GM12878 (cell line): ENCODE results near the gene PRR22.

Source experiments
- RBBP5 ChIP-seq: fragments of 200-600 bp; sonication (generic); conservative IDR thresholded peaks from 2 replicates; pipeline ENCODE4 v1.6.1; 2016
- ZZZ3 ChIP-seq: IDR thresholded peaks from 2 replicates; pipeline ENCODE4 v1.6.1; 2011; ENCODE audit warnings: low read depth; ENCODE audit not compliant: control insufficient read depth, insufficient read length
- TF ChIP-seq, protein P1 (sequence below), 3 experiments: IDR thresholded peaks in 2 of 3; conservative IDR thresholded peaks in 1 of 3; 2 replicates each; pipeline ENCODE4 v1.5.1; 2011; ENCODE audit warnings: low read depth in 3 of 3, low read length in 3 of 3, mild to moderate bottlenecking in 3 of 3, control low read depth in 2 of 3, moderate library complexity in 2 of 3, inconsistent platforms in 1 of 3, mixed read lengths in 1 of 3; ENCODE audit not compliant: control insufficient read depth in 2 of 3, insufficient read depth in 1 of 3; ENCODE audit errors: extremely low read depth in 1 of 3

DNA sequence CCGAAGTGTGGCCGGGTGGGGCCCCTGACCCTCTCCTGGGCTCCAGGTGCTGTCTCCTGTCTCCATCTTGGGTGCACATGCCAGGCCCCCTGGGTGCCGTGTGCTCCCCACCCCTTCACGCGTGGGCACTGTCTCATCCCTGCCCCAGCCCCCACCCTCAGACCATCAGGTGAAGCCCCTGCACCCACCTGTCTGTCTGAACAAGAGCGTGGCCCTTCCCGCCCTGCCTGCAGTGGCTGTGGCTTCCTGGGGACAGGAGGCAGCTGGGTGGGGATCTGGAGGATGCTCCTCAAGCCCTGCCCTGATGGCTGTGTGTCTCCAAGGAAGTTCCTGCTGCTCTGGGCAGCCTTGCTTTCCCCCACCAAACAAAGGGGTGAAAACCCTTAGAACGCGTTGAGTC lies 2.2 kb downstream of the PRR22 start:
- no peak for TF ChIP-seq RBBP5
- TF ChIP-seq, protein P1, sequence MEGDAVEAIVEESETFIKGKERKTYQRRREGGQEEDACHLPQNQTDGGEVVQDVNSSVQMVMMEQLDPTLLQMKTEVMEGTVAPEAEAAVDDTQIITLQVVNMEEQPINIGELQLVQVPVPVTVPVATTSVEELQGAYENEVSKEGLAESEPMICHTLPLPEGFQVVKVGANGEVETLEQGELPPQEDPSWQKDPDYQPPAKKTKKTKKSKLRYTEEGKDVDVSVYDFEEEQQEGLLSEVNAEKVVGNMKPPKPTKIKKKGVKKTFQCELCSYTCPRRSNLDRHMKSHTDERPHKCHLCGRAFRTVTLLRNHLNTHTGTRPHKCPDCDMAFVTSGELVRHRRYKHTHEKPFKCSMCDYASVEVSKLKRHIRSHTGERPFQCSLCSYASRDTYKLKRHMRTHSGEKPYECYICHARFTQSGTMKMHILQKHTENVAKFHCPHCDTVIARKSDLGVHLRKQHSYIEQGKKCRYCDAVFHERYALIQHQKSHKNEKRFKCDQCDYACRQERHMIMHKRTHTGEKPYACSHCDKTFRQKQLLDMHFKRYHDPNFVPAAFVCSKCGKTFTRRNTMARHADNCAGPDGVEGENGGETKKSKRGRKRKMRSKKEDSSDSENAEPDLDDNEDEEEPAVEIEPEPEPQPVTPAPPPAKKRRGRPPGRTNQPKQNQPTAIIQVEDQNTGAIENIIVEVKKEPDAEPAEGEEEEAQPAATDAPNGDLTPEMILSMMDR (IDR thresholded peaks at IDR 0.05 in 2 of 3, conservative IDR thresholded peaks at IDR 0.05 in 1 of 3; ENCODE audit: control insufficient read depth in 2 of 3, extremely low read depth in 1 of 3, insufficient read depth in 1 of 3, low read depth in 3 of 3, low read length in 3 of 3), result no peak
- TF ChIP-seq ZZZ3, result no peak
